Measurements from ENCODE around the gene POU2F1.

Gene POU2F1

GRCh38 chr1:167427848-167428247 is 207.2 kb downstream of the POU2F1 start:
- no peak for DNase-seq

GRCh38 chr1:167428395-167428794 is 207.7 kb downstream of the POU2F1 start:
- no peak for DNase-seq

- DNase-seq = no peak
These were observed 208.9 kb downstream of the POU2F1 start for GRCh38 chr1:167429612-167430011.

GRCh38 chr1:167430134-167430848 is 209.6 kb downstream of the POU2F1 start:
- no peak for DNase-seq

- no peak for DNase-seq
These were observed 210.2 kb downstream of the POU2F1 start for GRCh38 chr1:167430849-167431242.

GRCh38 chr1:167431261-167431908 is 210.7 kb downstream of the POU2F1 start:
- DNase-seq = no peak

GRCh38 chr1:167431909-167432650 is 211.4 kb downstream of the POU2F1 start:
- DNase-seq = no peak

GRCh38 chr1:167432780-167433179 is 212.1 kb downstream of the POU2F1 start:
- no peak for DNase-seq

- no peak for DNase-seq
These were observed 213.2 kb downstream of the POU2F1 start for GRCh38 chr1:167433884-167434283.

- no peak for DNase-seq
These were observed 213.6 kb downstream of the POU2F1 start for GRCh38 chr1:167434306-167434705.

GRCh38 chr1:167435484-167435883 is 214.8 kb downstream of the POU2F1 start:
- no peak for DNase-seq

GRCh38 chr1:167438171-167439138 is 217.8 kb downstream of the POU2F1 start:
- no peak for DNase-seq

GRCh38 chr1:167439301-167439988 is 218.8 kb downstream of the POU2F1 start:
- no peak for DNase-seq

- no peak for DNase-seq
These were observed 219.7 kb downstream of the POU2F1 start for GRCh38 chr1:167440345-167440744.

- no peak for DNase-seq
These were observed 220.1 kb downstream of the POU2F1 start for GRCh38 chr1:167440776-167441175.

- no peak for DNase-seq
These were observed 220.5 kb downstream of the POU2F1 start for GRCh38 chr1:167441222-167441621.

GRCh38 chr1:167442142-167442848 is 221.6 kb downstream of the POU2F1 start:
- no peak for DNase-seq

GRCh38 chr1:167442854-167443565 is 222.3 kb downstream of the POU2F1 start:
- DNase-seq = no peak

GRCh38 chr1:167443757-167444156 is 223.1 kb downstream of the POU2F1 start:
- no peak for DNase-seq

- no peak for DNase-seq
These were observed 226.3 kb downstream of the POU2F1 start for GRCh38 chr1:167446966-167447365.

All from NCI-H2227 treated with DMSO at 0.1 percent for 48 hours (cell line).